B cell (primary cell): Measurements from ENCODE around the gene YES1. TPM values are rescaled to one million over a fixed set of nuclear protein-coding genes. Genes with fewer than 3 reads are reported as not detected.

ENCODE experiments used
- ATAC-seq: fragments of 200-7000 bp; cut with Tn5 transposase; one replicate; pipeline ENCODE4 v1.10.0; 2021; ENCODE audit warnings: low read depth, mild to moderate bottlenecking, moderate number of reproducible peaks, moderate library complexity
- CTCF ChIA-PET: fragments of 350-600 bp; sonication (Branson Sonifier 250); formaldehyde crosslinking; loops from one replicate; lab custom pipeline; 2021; ENCODE audit warnings: antibody characterized with exemption, inconsistent platforms; lab: Charles Lee
- POLR2A ChIA-PET: fragments of 350-600 bp; sonication (Branson Sonifier 250); formaldehyde crosslinking; loops from one replicate; lab custom pipeline; 2021; ENCODE audit warnings: antibody characterized with exemption; lab: Charles Lee
- DNase-seq: peaks from one replicate; pipeline ENCODE4 v3.0.0; 2013
- H2AFZ ChIP-seq: 2 replicates; pipeline ENCODE4 v1.6.1; 2012; ENCODE audit warnings: mild to moderate bottlenecking, low read depth, low read length; ENCODE audit not compliant: insufficient read depth, poor library complexity, severe bottlenecking
- H3K27ac ChIP-seq, 2 donors: 1 replicate in 1 of 2; 2 replicates in 1 of 2; pipeline ENCODE4 v1.5.1; 2012 to 2013; ENCODE audit warnings: low read length in 2 of 2, mild to moderate bottlenecking in 2 of 2, moderate library complexity in 1 of 2
- H3K27me3 ChIP-seq, 4 experiments: fragments of 200-600 bp in 1 of 4; sonication (generic) in 1 of 4; replicated peaks in 1 of 4; 1 replicate in 2 of 4; 2 replicates in 2 of 4; pipeline versions ENCODE4 v1.6.1 to v1.7.0; 2013 to 2016; ENCODE audit warnings: low read length in 3 of 4, mild to moderate bottlenecking in 2 of 4, mixed read lengths in 1 of 4, moderate library complexity in 1 of 4; ENCODE audit not compliant: insufficient read depth in 4 of 4, control insufficient read depth in 3 of 4; ENCODE audit errors: control extremely low read depth in 1 of 4
- H3K36me3 ChIP-seq, 2 experiments: replicated peaks in 1 of 2; 1 replicate in 1 of 2; 2 replicates in 1 of 2; pipeline versions ENCODE4 v1.6.1 to v1.7.1; 2013; ENCODE audit warnings: low read length in 1 of 2; ENCODE audit not compliant: insufficient read depth in 2 of 2, control insufficient read depth in 1 of 2; ENCODE audit errors: control extremely low read depth in 1 of 2, extremely low read depth in 1 of 2
- H3K4me1 ChIP-seq, 2 donors: fragments of 200-600 bp in 1 of 2; sonication (generic) in 1 of 2; 1 replicate in 1 of 2; 2 replicates in 1 of 2; pipeline versions ENCODE4 v1.5.1 to v1.6.1; 2013 to 2017; ENCODE audit warnings: low read length in 2 of 2; ENCODE audit not compliant: control insufficient read depth in 2 of 2, insufficient read depth in 2 of 2
- H3K4me2 ChIP-seq: replicated peaks from 2 replicates; pipeline ENCODE3; 2012; ENCODE audit warnings: mild to moderate bottlenecking, low read depth, low read length; ENCODE audit not compliant: poor library complexity, severe bottlenecking
- H3K4me3 ChIP-seq, 5 experiments: fragments of 200-600 bp in 1 of 5; sonication (generic) in 1 of 5; 1 replicate in 3 of 5; 2 replicates in 2 of 5; pipeline versions ENCODE4 v1.5.1 to v1.7.0; 2011 to 2016; ENCODE audit warnings: low read length in 4 of 5, mild to moderate bottlenecking in 4 of 5, low read depth in 2 of 5, control low read depth in 1 of 5, moderate library complexity in 1 of 5; ENCODE audit not compliant: insufficient read depth in 1 of 5; ENCODE audit errors: control extremely low read depth in 1 of 5, extremely low read depth in 1 of 5
- H3K79me2 ChIP-seq: fragments of 200-600 bp; sonication (generic); one replicate; pipeline ENCODE4 v1.6.0; 2016; ENCODE audit warnings: low read length; ENCODE audit not compliant: control insufficient read depth, insufficient read depth
- H3K9ac ChIP-seq: fragments of 200-600 bp; sonication (generic); 2 replicates; pipeline ENCODE4 v1.6.1; 2017; ENCODE audit warnings: mild to moderate bottlenecking, low read length, moderate library complexity
- H3K9me3 ChIP-seq, 3 donors: one replicate each; pipeline versions ENCODE4 v1.6.1 to v1.7.1; 2013; ENCODE audit warnings: low read length in 2 of 3; ENCODE audit not compliant: control insufficient read depth in 2 of 3, insufficient read depth in 1 of 3; ENCODE audit errors: control extremely low read depth in 1 of 3
- H4K20me1 ChIP-seq: 2 replicates; pipeline ENCODE4 v1.6.0; 2012; ENCODE audit warnings: mild to moderate bottlenecking, low read length; ENCODE audit not compliant: insufficient read depth, control insufficient read depth, poor library complexity, severe bottlenecking
- H3K27ac Mint-ChIP-seq: one replicate; pipeline ENCODE4 v1.8.0; 2021; ENCODE audit warnings: mixed read lengths
- H3K27me3 Mint-ChIP-seq: one replicate; pipeline ENCODE4 v1.8.0; 2021; ENCODE audit warnings: mixed read lengths
- H3K4me1 Mint-ChIP-seq: one replicate; pipeline ENCODE4 v1.8.0; 2021; ENCODE audit warnings: mixed read lengths
- H3K4me3 Mint-ChIP-seq: one replicate; pipeline ENCODE4 v1.8.0; 2021; ENCODE audit warnings: mixed read lengths
- H3K9me3 Mint-ChIP-seq: one replicate; pipeline ENCODE4 v1.8.0; 2022; ENCODE audit warnings: mixed read lengths; ENCODE audit not compliant: insufficient read depth
- CTCF ChIP-seq: fragments of 200-600 bp; IDR thresholded peaks from one replicate; pipeline ENCODE4 v1.8.0; 2022; ENCODE audit warnings: antibody characterized with exemption, mild to moderate bottlenecking
- EZH2 ChIP-seq: IDR thresholded peaks from 2 replicates; pipeline ENCODE4 v1.6.1; 2012; ENCODE audit warnings: borderline replicate concordance, low read depth, mild to moderate bottlenecking, moderate library complexity, low read length; ENCODE audit not compliant: insufficient read depth, poor library complexity, severe bottlenecking
- WGBS: methylation state at CpG from one replicate; pipeline ENCODE4 v1.1.5; 2013; ENCODE audit warnings: missing lambda C conversion rate; ENCODE audit not compliant: insufficient coverage; 5-methylcytosine and 5-hydroxymethylcytosine counted together
- intact Hi-C: fragments of 100-400 bp; cut with micrococcal nuclease; formaldehyde crosslinking; loops from one replicate; pipeline ENCODE4 v1.10.0; 2022
- polyA plus RNA-seq: library from polyadenylated mRNA; depleted of rRNA; stranded (reverse); fragments of >200 nt; gene quantifications from 2 replicates; pipeline ENCODE4 v1.2.3, GENCODE V29; 2012
- total RNA-seq, 2 donors: library from RNA; stranded (reverse); fragments of 120-200 nt in 1 of 2; gene quantifications; 1 replicate in 1 of 2; 2 replicates in 1 of 2; pipeline versions ENCODE4 v1.2.3 to v1.2.4, GENCODE V29; 2013 to 2022

Gene YES1
- total and polyA plus RNA-seq, 2 donors (not counting 1 experiment from before 2014, with no cell fraction given) = 0.30 TPM; not detected in 1

- peaks cover 24% of the 10 kb centered on the region for H3K27me3 Mint-ChIP-seq
- ChIA-PET POLR2A (no interaction called here), CTCF (interaction anchor here (2.4 kb wide), 1 partner anchor 96 kb away, joined by 18 read pairs; no protein-coding TSS in a partner anchor)
- H3K4me1 Mint-ChIP-seq = no peaks in the 10 kb centered on the region
- Histone ChIP-seq H3K27me3 (peaks cover 0 to 3% (median 0%) of the 10 kb centered on the region in 4 experiments), H3K9me3 (no peaks in the 10 kb centered on the region), H3K9ac (no peak overlapping the region), H4K20me1 (no peaks in the 10 kb centered on the region), H3K27ac (no peak overlapping the region), H3K36me3 (no peaks in the 10 kb centered on the region), H3K79me2 (no peaks in the 10 kb centered on the region), H3K4me1 (no peaks in the 10 kb centered on the region), H3K4me3 (no peak overlapping the region), H3K4me2 (no peak overlapping the region), H2AFZ (no peak overlapping the region)
- no peak overlapping the region for H3K4me3 Mint-ChIP-seq
- WGBS = no CpG with 5 or more reads among the region's 2 CpGs
- DNase-seq = no peak
- H3K9me3 Mint-ChIP-seq = peaks cover 2% of the 10 kb centered on the region
- intact Hi-C loops = no loop called here
- TF ChIP-seq CTCF (no peak), EZH2 (no peak)
- H3K27ac Mint-ChIP-seq = peak overlapping the region; percentile 38
- ATAC-seq = no peak
Measured at GRCh38 chr18:837922-838321, 25.9 kb upstream of the YES1 start.

GRCh38 chr18:834082-834720 is 22.2 kb upstream of the YES1 start:
- intact Hi-C loops = no loop called here
- Histone ChIP-seq H2AFZ (no peak overlapping the region), H3K79me2 (no peaks in the 10 kb centered on the region), H4K20me1 (no peaks in the 10 kb centered on the region), H3K27me3 (peaks cover 0 to 12% (median 0%) of the 10 kb centered on the region in 4 experiments), H3K9ac (no peak overlapping the region), H3K4me3 (no peak overlapping the region), H3K4me2 (no peak overlapping the region), H3K4me1 (peaks cover 6 to 8% of the 10 kb centered on the region in 2 donors), H3K36me3 (no peaks in the 10 kb centered on the region), H3K27ac (no peak overlapping the region), H3K9me3 (peaks cover 0 to 8% (median 0%) of the 10 kb centered on the region in 3 donors)
- TF ChIP-seq EZH2 (no peak), CTCF (no peak)
- H3K27me3 Mint-ChIP-seq = peaks cover 26% of the 10 kb centered on the region
- peaks cover 11% of the 10 kb centered on the region for H3K4me1 Mint-ChIP-seq
- peaks cover 6% of the 10 kb centered on the region for H3K9me3 Mint-ChIP-seq
- no peak overlapping the region for H3K27ac Mint-ChIP-seq
- POLR2A ChIA-PET = no interaction called here
- DNase-seq (no peak), ATAC-seq (no peak)
- no peak overlapping the region for H3K4me3 Mint-ChIP-seq
- 89% methylated on average over 7 of the region's 8 CpGs for WGBS
- CTCF ChIA-PET = interaction anchor here (0.7 to 1.4 kb wide), 4 partner anchors 86 to 166 kb away, joined by 4 to 5 read pairs (median 4); no protein-coding TSS in a partner anchor
